PC-9 (cell line): ENCODE measurements around the gene ANKRD30A. TPM values are rescaled to one million over a fixed set of nuclear protein-coding genes. Genes with fewer than 3 reads are reported as not detected.

Experiments used
- BruUV-seq: library from RNA; stranded (reverse); fragments of 400-500 nt; replicated peaks from 2 replicates; lab custom pipeline; 2021; lab: Mats Ljungman, UMichigan
- CTCF ChIA-PET: fragments of 300-600 bp; sonication (Branson Sonifier 250); formaldehyde crosslinking; loops from one replicate; lab custom pipeline; 2022; ENCODE audit warnings: antibody characterized with exemption; lab: Charles Lee
- POLR2A ChIA-PET: fragments of 300-600 bp; sonication (Branson Sonifier 250); formaldehyde crosslinking; loops from one replicate; lab custom pipeline; 2022; ENCODE audit warnings: antibody characterized with exemption; ENCODE audit not compliant: unreplicated experiment; lab: Charles Lee
- DNase-seq, 2 experiments: peaks; one replicate each; pipeline versions ENCODE4 v3.0.0 to v3.0.0-alpha.2; 2015 to 2022; ENCODE audit warnings: mixed read lengths in 1 of 2
- H2AFZ ChIP-seq: fragments of 200-600 bp; sonication (generic); 2 replicates; pipeline ENCODE4 v1.8.1; 2017; ENCODE audit warnings: antibody characterized with exemption
- H3F3A ChIP-seq: fragments of 200-600 bp; sonication (generic); 2 replicates; pipeline ENCODE4 v1.8.1; 2017; ENCODE audit warnings: antibody characterized with exemption, mild to moderate bottlenecking, low read depth; ENCODE audit not compliant: insufficient read depth
- H3K27ac ChIP-seq: fragments of 200-600 bp; sonication (generic); 2 replicates; pipeline ENCODE4 v1.6.1; 2016; ENCODE audit warnings: mixed run types
- H3K27me3 ChIP-seq: fragments of 200-600 bp; sonication (generic); 2 replicates; pipeline ENCODE4 v1.6.1; 2016; ENCODE audit warnings: low read depth, mixed run types; ENCODE audit not compliant: insufficient read depth
- H3K36me3 ChIP-seq: fragments of 200-600 bp; sonication (generic); 2 replicates; pipeline ENCODE4 v1.6.1; 2016; ENCODE audit warnings: low read depth, mixed run types
- H3K4me1 ChIP-seq: fragments of 200-600 bp; sonication (generic); replicated peaks from 2 replicates; pipeline ENCODE4 v1.6.1; 2016; ENCODE audit warnings: mixed run types; ENCODE audit not compliant: insufficient read depth
- H3K4me2 ChIP-seq: fragments of 200-600 bp; sonication (generic); 2 replicates; pipeline ENCODE4 v1.6.1; 2017; ENCODE audit warnings: mixed run types
- H3K4me3 ChIP-seq: fragments of 200-600 bp; sonication (generic); 2 replicates; pipeline ENCODE4 v1.6.1; 2016; ENCODE audit warnings: mixed run types
- H3K79me2 ChIP-seq: fragments of 200-600 bp; sonication (generic); 2 replicates; pipeline ENCODE4 v1.6.1; 2017; ENCODE audit warnings: low read depth, mixed run types
- H3K9me2 ChIP-seq: fragments of 200-600 bp; sonication (generic); 2 replicates; pipeline ENCODE4 v1.8.1; 2017; ENCODE audit warnings: mild to moderate bottlenecking; ENCODE audit not compliant: insufficient read depth
- H3K9me3 ChIP-seq: fragments of 200-600 bp; sonication (generic); 2 replicates; pipeline ENCODE4 v1.8.1; 2016; ENCODE audit warnings: low read depth; ENCODE audit not compliant: insufficient read depth
- H4K20me1 ChIP-seq: fragments of 200-600 bp; sonication (generic); 2 replicates; pipeline ENCODE4 v1.8.1; 2017; ENCODE audit not compliant: insufficient read depth
- CTCF ChIP-seq: fragments of 200-600 bp; sonication (generic); conservative IDR thresholded peaks from 2 replicates; pipeline ENCODE4 v1.6.1; 2017; ENCODE audit warnings: mixed run types, antibody characterized with exemption, mild to moderate bottlenecking, moderate library complexity
- EZH2 ChIP-seq: fragments of 200-600 bp; sonication (generic); IDR thresholded peaks from 2 replicates; pipeline ENCODE4 v1.8.0; 2017; ENCODE audit warnings: antibody characterized with exemption, low read depth
- intact Hi-C: fragments of 100-400 bp; cut with micrococcal nuclease; formaldehyde crosslinking; loops from one replicate; pipeline ENCODE4 v1.10.0; 2022; ENCODE audit not compliant: unreplicated experiment
- total RNA-seq: library from RNA; stranded (reverse); gene quantifications from 2 replicates; pipeline ENCODE4 v1.2.3, GENCODE V29; 2021

The ANKRD30A gene
- total RNA-seq, 1 experiment from 2014 or later = not detected

- H3F3A ChIP-seq = no peaks in the 10 kb centered on the region
- DNase-seq = no peak
- no peak for TF ChIP-seq EZH2
- TF ChIP-seq CTCF = no peak
- H3K4me1 ChIP-seq = no peaks in the 10 kb centered on the region
- intact Hi-C loops = no loop called here
- ChIA-PET POLR2A (no interaction called here), CTCF (no interaction called here)
- H3K27me3 ChIP-seq = no peaks in the 10 kb centered on the region
- H3K4me3 ChIP-seq = no peak overlapping the region
- H3K36me3 ChIP-seq = no peaks in the 10 kb centered on the region
- no peaks in the 10 kb centered on the region for H3K79me2 ChIP-seq
- H3K9me3 ChIP-seq = no peaks in the 10 kb centered on the region
- no peaks in the 10 kb centered on the region for H3K9me2 ChIP-seq
- H4K20me1 ChIP-seq = no peaks in the 10 kb centered on the region
- no peak overlapping the region for H3K27ac ChIP-seq
- no TSS peak for BruUV-seq
- H3K4me2 ChIP-seq = no peak overlapping the region
- no peak overlapping the region for H2AFZ ChIP-seq
These were observed 275.8 kb downstream of the ANKRD30A start for GRCh38 chr10:37401225-37401624.

DNA sequence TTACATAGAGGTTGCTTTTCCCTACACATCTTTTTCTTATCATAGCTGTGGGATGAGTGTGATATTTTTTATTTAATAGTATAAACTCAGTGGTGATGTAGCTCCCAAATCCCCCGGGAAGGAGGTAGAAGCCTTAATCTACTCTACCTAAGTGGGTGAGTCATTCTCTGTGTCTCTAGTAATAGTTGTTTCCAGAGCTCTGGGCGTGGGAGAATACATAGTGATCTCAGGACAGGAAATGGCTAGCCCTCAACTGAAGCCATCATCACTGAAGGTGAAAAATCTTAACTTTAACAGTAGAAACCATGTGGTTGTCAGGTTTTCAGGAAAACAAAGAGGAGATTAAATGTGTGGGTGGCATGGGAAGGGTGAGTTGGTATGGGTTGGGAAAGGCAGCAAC is 278.4 kb downstream of the ANKRD30A start:
- BruUV-seq = no TSS peak
- H3K4me2 ChIP-seq = no peak overlapping the region
- intact Hi-C loops = no loop called here
- no peaks in the 10 kb centered on the region for H3K9me2 ChIP-seq
- ChIA-PET CTCF (no interaction called here), POLR2A (no interaction called here)
- H3K27me3 ChIP-seq = no peaks in the 10 kb centered on the region
- no peak for TF ChIP-seq EZH2
- no peak for TF ChIP-seq CTCF
- no peak overlapping the region for H2AFZ ChIP-seq
- DNase-seq = no peak
- no peaks in the 10 kb centered on the region for H3K79me2 ChIP-seq
- no peak overlapping the region for H3K27ac ChIP-seq
- H3K4me1 ChIP-seq = no peaks in the 10 kb centered on the region
- no peaks in the 10 kb centered on the region for H4K20me1 ChIP-seq
- no peaks in the 10 kb centered on the region for H3F3A ChIP-seq
- no peaks in the 10 kb centered on the region for H3K36me3 ChIP-seq
- no peaks in the 10 kb centered on the region for H3K9me3 ChIP-seq
- H3K4me3 ChIP-seq = no peak overlapping the region
